Astrocyte (in vitro differentiated cells and primary cell): ENCODE measurements around the gene TMEM97. TPM values are rescaled to one million over a fixed set of nuclear protein-coding genes. Genes with fewer than 3 reads are reported as not detected.

ENCODE experiments used
- DNase-seq: peaks from one replicate; pipeline ENCODE4 v3.0.0-alpha.2; 2010; ENCODE audit warnings: low read depth
- FAIRE-seq: peaks from 2 replicates; lab custom pipeline; 2011; peaks lifted over from hg19 to GRCh38; lab: Jason Lieb, UNC
- H2AFZ ChIP-seq: 2 replicates; pipeline ENCODE4 v1.6.0; 2012; ENCODE audit warnings: low read depth, low read length, inconsistent platforms
- H3K27ac ChIP-seq: 2 replicates; pipeline ENCODE4 v1.5.1; 2011; ENCODE audit warnings: low read depth, low read length, inconsistent platforms
- H3K27me3 ChIP-seq: 2 replicates; pipeline ENCODE4 v1.6.0; 2011; ENCODE audit warnings: low read length, inconsistent platforms; ENCODE audit not compliant: insufficient read depth
- H3K36me3 ChIP-seq: 2 replicates; pipeline ENCODE4 v1.5.1; 2011; ENCODE audit warnings: low read length, inconsistent platforms; ENCODE audit not compliant: insufficient read depth
- H3K4me1 ChIP-seq: 2 replicates; pipeline ENCODE4 v1.5.1; 2011; ENCODE audit warnings: low read length, inconsistent platforms; ENCODE audit not compliant: insufficient read depth
- H3K4me2 ChIP-seq: 2 replicates; pipeline ENCODE4 v1.6.0; 2012; ENCODE audit warnings: low read length, inconsistent platforms
- H3K4me3 ChIP-seq: 2 replicates; pipeline ENCODE4 v1.5.1; 2011; ENCODE audit warnings: low read depth, mild to moderate bottlenecking, low read length, inconsistent platforms; ENCODE audit not compliant: insufficient read depth
- H3K79me2 ChIP-seq: 2 replicates; pipeline ENCODE4 v1.6.0; 2012; ENCODE audit warnings: mild to moderate bottlenecking, low read length, inconsistent platforms; ENCODE audit not compliant: insufficient read depth
- H3K9ac ChIP-seq: 2 replicates; pipeline ENCODE4 v1.6.0; 2012; ENCODE audit warnings: mild to moderate bottlenecking, low read length, inconsistent platforms
- H3K9me3 ChIP-seq: 2 replicates; pipeline ENCODE4 v1.5.1; 2012; ENCODE audit warnings: low read depth, mild to moderate bottlenecking, low read length, inconsistent platforms; ENCODE audit not compliant: insufficient read depth
- H4K20me1 ChIP-seq: 2 replicates; pipeline ENCODE4 v1.6.0; 2012; ENCODE audit warnings: low read length, inconsistent platforms; ENCODE audit not compliant: insufficient read depth
- H3K27ac Mint-ChIP-seq: one replicate; pipeline ENCODE4 v1.8.0; 2021; ENCODE audit warnings: mild to moderate bottlenecking, mixed read lengths; ENCODE audit not compliant: unreplicated experiment
- H3K27me3 Mint-ChIP-seq: one replicate; pipeline ENCODE4 v1.8.0; 2021; ENCODE audit warnings: low read depth, mixed read lengths; ENCODE audit not compliant: unreplicated experiment
- H3K36me3 Mint-ChIP-seq: one replicate; pipeline ENCODE4 v1.8.0; 2021; ENCODE audit warnings: low read depth, mixed read lengths; ENCODE audit not compliant: unreplicated experiment
- H3K4me1 Mint-ChIP-seq: one replicate; pipeline ENCODE4 v1.8.0; 2021; ENCODE audit warnings: low read depth, mixed read lengths; ENCODE audit not compliant: unreplicated experiment
- H3K4me3 Mint-ChIP-seq: one replicate; pipeline ENCODE4 v1.8.0; 2021; ENCODE audit warnings: mild to moderate bottlenecking, moderate library complexity, mixed read lengths; ENCODE audit not compliant: unreplicated experiment
- H3K9me3 Mint-ChIP-seq: one replicate; pipeline ENCODE4 v1.8.0; 2021; ENCODE audit warnings: mild to moderate bottlenecking, mixed read lengths; ENCODE audit not compliant: unreplicated experiment
- EZH2 ChIP-seq: IDR thresholded peaks from 2 replicates; pipeline ENCODE4 v1.6.1; 2012; ENCODE audit warnings: mild to moderate bottlenecking, low read length, inconsistent platforms; ENCODE audit not compliant: insufficient read depth
- total RNA-seq: library from RNA; stranded (reverse); gene quantifications from 2 replicates; pipeline ENCODE4 v1.2.1, GENCODE V29; 2021
- TF ChIP-seq, protein P1 (sequence below): IDR thresholded peaks from 2 replicates; pipeline ENCODE4 v1.5.1; 2011; ENCODE audit warnings: low read depth, mild to moderate bottlenecking, inconsistent platforms, low read length, moderate library complexity; ENCODE audit not compliant: insufficient read depth

Gene TMEM97
- total RNA-seq, 1 donor from 2014 or later, result 20.4 TPM

DNA sequence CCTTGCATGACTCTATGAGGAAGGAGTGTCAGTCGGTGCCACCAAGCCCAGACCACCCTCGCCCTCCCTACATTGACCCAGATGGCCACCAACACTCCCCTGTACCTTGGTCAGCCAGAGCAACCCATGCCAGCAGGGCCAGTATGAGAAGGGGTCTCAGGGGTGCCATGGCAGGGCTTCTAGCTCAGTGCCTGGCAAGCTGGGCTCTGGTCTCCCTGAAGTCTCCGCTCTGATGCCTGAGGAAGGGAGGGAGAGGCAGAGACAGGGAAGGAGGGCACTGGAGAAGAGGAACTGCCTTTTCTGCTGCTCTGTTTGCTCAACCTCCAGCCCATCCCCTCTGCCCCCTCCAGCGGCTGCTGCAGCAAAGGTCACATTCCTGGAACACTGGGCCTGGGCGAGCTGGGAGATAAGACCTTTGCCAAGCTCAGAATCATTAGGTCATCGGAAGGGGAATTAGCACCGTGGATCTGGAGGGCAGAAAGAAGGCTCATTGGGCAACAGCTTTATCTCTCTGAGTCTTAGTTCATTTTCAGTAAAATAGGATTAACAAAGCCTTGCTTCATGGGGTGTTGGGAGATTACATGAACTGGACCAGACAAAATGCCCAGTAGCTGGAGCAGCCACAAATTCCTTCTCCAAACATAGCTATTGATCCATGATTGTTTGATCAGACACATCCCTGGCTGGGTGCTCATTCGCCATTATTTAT is 51.2 kb downstream of the TMEM97 start, which contains the start of gene VTN:
TSS of gene VTN (minus strand) at position 273 of the 709 bp plus-strand sequence. CDS start at position 169, 104 bp downstream.
- H3K27me3 Mint-ChIP-seq, result peaks cover 12% of the 10 kb centered on the region
- H3K27me3 ChIP-seq, result no peaks in the 10 kb centered on the region
- TF ChIP-seq, protein P1, sequence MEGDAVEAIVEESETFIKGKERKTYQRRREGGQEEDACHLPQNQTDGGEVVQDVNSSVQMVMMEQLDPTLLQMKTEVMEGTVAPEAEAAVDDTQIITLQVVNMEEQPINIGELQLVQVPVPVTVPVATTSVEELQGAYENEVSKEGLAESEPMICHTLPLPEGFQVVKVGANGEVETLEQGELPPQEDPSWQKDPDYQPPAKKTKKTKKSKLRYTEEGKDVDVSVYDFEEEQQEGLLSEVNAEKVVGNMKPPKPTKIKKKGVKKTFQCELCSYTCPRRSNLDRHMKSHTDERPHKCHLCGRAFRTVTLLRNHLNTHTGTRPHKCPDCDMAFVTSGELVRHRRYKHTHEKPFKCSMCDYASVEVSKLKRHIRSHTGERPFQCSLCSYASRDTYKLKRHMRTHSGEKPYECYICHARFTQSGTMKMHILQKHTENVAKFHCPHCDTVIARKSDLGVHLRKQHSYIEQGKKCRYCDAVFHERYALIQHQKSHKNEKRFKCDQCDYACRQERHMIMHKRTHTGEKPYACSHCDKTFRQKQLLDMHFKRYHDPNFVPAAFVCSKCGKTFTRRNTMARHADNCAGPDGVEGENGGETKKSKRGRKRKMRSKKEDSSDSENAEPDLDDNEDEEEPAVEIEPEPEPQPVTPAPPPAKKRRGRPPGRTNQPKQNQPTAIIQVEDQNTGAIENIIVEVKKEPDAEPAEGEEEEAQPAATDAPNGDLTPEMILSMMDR, result no peak
- TF ChIP-seq EZH2, result no peak
- peak within 1 kb of the TSS; percentile 84 for H3K4me3 Mint-ChIP-seq
- H3K9me3 Mint-ChIP-seq, result no peaks in the 10 kb centered on the region
- peak within 1 kb of the TSS; percentile 38 for H2AFZ ChIP-seq
- H3K27ac ChIP-seq, result no peak within 1 kb of the TSS
- H3K9ac ChIP-seq, result peak within 1 kb of the TSS; percentile 32
- H3K9me3 ChIP-seq, result no peaks in the 10 kb centered on the region
- no peak for FAIRE-seq
- H3K36me3 Mint-ChIP-seq, result peaks cover 7% of the 10 kb centered on the region
- DNase-seq, result no peak
- H3K79me2 ChIP-seq, result peaks cover 12% of the 10 kb centered on the region
- H3K4me2 ChIP-seq, result peak within 1 kb of the TSS; percentile 100
- peak within 1 kb of the TSS; percentile 73 for H3K4me3 ChIP-seq
- H3K27ac Mint-ChIP-seq, result peak within 1 kb of the TSS; percentile 93
- peaks cover 29% of the 10 kb centered on the region for H4K20me1 ChIP-seq
- H3K4me1 Mint-ChIP-seq, result peaks cover 15% of the 10 kb centered on the region
- H3K4me1 ChIP-seq, result peaks cover 21% of the 10 kb centered on the region
- no peaks in the 10 kb centered on the region for H3K36me3 ChIP-seq

DNA sequence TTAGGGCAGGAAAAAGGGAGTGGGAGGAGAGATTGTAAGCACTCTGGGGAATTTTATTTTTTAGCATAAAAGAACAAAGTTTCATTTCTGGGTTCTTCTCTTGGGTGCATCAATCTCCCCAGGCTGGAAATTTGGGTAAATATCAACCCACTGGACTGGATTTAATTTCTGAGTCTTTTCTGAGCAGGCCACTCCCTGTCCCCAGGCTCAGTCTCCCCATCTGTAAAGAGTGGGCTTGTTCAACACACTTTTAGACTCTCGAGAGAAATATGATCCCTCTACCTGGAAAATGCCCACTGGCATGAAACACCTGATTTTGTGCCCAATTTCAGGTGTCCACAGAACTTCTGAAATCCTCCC is 51.7 kb downstream of the TMEM97 start:
- Histone ChIP-seq H3K27me3 (no peaks in the 10 kb centered on the region), H3K4me2 (peak overlapping the region; percentile 100), H4K20me1 (peaks cover 29% of the 10 kb centered on the region), H3K4me3 (peak overlapping the region; percentile 73), H3K36me3 (no peaks in the 10 kb centered on the region), H3K9ac (peak overlapping the region; percentile 32), H3K27ac (no peak overlapping the region), H3K79me2 (peaks cover 12% of the 10 kb centered on the region), H3K9me3 (no peaks in the 10 kb centered on the region), H3K4me1 (peaks cover 21% of the 10 kb centered on the region), H2AFZ (peak overlapping the region; percentile 38)
- Mint-ChIP-seq H3K9me3 (no peaks in the 10 kb centered on the region), H3K27me3 (peaks cover 12% of the 10 kb centered on the region), H3K36me3 (peaks cover 7% of the 10 kb centered on the region), H3K27ac (peak overlapping the region; percentile 93), H3K4me3 (peak overlapping the region; percentile 84), H3K4me1 (peaks cover 15% of the 10 kb centered on the region)
- FAIRE-seq (no peak), DNase-seq (no peak)
- no peak for TF ChIP-seq EZH2
- TF ChIP-seq, protein P1, result no peak
